Measurements from ENCODE around the gene PDE3A.

DNA sequence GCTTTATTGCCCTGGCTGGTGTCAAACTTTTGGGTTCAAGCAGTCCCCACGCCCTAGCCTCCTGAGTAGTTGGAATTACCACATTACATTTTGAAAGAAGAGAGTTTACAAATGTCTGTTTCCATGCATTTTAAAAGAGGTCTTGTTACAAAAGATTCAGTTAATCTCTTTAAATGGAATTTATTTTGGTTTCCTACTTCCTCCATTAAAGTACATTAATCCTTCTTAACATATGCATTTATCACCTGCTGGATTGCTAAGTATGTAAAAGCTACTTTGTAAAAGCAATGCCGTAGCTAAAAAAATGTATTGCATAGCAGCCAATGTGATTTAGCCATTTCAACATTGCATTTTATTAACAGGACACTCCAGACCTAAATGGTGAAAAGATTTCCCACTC lies 80.4 kb downstream of the PDE3A start:
- TF ChIP-seq, protein P1, sequence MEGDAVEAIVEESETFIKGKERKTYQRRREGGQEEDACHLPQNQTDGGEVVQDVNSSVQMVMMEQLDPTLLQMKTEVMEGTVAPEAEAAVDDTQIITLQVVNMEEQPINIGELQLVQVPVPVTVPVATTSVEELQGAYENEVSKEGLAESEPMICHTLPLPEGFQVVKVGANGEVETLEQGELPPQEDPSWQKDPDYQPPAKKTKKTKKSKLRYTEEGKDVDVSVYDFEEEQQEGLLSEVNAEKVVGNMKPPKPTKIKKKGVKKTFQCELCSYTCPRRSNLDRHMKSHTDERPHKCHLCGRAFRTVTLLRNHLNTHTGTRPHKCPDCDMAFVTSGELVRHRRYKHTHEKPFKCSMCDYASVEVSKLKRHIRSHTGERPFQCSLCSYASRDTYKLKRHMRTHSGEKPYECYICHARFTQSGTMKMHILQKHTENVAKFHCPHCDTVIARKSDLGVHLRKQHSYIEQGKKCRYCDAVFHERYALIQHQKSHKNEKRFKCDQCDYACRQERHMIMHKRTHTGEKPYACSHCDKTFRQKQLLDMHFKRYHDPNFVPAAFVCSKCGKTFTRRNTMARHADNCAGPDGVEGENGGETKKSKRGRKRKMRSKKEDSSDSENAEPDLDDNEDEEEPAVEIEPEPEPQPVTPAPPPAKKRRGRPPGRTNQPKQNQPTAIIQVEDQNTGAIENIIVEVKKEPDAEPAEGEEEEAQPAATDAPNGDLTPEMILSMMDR (conservative IDR thresholded peaks at IDR 0.05): no peak
- TF ChIP-seq ZFX (IDR thresholded peaks at IDR 0.05): no peak
